GM19035 (cell line): ENCODE data around the gene CA12.
"Not testable (repeated sequence)": the region's sequence is repeated elsewhere in the genome, so short reads cannot be mapped to it uniquely, and the experiment has no call there.

Experiments
- ATAC-seq: cut with Tn5 transposase; IDR thresholded peaks from one replicate; pipeline ENCODE4 v1.9.1; 2021; ENCODE audit not compliant: unreplicated experiment

CA12 gene

DNA sequence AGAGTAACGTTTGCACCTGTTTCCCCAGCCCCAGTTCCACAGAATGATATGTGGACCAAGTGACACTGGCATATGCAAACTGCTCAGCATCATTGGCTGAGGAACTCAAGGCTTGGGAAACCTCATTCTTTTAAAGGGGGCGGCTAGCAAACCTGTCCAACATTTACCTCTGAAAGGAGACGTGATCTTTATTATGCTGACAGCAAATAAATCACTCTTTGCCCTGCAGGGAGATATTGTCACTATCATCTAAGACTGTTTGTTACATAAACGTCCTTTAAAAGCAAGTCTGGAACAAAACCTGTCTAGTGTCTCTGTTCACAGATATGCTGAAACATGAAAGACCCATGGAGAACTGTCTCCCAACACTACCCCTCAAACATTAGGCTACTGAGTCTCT is 21.5 kb downstream of the CA12 start:
- no peak for ATAC-seq

DNA sequence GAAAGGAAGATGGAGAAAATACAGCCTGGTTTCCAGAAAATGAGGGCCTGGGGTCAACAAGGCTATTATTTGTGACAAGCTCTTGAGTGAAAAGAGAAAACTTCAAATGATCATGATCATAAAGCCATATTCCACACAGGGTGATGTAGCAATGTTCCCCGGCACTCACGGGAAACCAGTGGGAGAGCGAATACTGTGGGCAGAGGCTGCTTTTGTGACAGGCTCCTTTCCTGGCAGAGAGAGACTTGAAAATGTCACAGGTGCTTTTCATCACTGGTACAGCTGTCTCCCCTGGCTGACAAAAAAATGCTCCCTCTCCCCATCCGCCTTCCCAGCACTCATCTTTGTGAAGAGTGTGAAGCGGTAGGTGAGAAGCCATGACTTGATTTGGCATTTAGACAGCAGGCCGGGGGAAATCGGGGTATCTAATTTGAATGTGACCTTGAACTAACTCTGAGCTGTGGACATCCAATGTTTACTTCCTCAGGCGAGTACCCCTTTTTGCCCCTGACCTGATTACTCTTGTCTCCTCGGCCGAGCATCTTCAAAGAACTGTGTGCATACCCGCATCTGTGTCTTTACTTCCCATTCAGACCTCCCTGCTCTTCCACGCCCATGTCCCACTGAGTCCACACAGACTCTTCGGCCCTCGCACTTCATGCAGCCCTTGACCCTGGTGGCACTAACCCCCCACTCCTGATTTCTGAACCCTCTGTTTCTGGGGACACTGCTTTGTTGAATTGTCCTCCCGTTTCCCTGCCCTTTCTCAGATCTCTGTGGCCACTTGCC is 23.2 kb downstream of the CA12 start:
- ATAC-seq = no peak

DNA sequence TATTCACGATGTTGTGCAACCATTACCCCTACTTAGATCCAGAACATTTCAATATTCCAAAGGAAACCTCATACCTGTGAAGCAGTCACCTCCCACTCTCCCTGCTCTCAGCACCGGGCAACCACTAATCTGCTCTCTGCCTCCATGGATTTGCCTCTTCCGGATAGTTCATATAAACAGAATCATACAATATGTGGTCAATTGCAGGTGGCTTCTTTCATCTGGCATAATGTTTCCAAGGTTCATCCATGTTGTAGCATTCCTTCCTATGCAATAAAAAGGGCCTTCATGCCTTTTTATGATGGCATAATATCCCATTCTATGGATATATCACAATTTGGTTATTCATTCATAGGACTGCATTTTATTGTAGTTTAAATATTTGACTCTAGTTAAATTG is 23.9 kb downstream of the CA12 start:
- ATAC-seq = no peak

DNA sequence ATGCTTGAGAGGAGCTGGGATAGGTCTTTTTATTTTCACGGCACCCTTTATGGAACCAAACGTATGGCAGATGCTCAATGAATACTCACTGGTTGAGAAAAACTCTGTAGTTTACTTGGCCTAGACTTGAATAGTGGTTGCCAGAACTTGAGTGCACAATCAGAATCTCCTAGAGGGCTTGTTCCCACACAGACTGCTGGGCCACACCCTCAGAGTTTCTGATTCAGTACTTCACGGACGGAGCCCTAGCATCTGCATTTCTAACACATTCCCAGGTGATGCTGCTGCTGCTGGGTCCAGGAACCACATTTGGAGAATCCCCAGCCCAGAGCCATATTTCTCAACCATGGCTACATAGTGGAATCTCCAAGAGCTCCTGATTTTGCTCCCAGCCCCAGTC is 24.6 kb downstream of the CA12 start:
- ATAC-seq = no peak

DNA sequence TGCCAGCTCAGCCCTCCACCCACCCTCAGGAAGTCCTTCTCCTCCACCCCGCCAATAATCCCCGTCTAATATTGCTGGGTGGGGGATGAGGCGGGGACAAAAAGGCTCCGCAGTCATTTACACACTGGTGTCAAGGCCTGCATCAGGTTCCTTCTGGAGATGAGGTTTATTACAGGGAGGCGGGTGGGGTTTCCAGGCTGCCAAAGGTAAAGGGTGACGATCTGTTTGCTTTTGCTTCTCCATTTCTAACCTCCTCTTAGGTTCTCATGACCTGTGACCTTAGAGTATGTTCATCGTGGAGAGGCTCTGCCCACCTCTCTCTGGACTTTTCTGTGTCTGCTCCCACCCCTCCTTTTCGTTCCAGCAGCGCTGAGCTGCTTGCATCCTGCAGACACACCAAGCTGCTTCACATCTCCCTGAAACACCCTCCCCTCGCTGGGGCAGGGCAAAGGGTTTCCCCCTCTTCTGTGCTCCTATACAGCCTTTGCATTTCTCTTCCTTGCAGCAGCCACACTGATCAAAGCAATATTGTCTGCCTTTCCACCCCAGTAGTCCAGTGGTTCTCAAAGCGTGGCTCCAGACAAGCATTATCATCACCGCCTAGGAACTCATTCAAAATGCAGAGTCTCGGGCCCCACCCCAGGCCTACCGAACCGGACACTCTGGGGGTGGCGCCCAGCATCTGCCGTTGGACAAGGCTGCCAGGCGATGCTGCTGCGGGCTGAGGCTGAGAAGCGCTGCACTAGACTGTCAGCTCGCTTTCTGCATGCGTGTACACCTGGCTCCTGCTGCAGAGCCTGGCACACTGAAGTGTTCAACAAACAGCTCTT is 26.6 kb downstream of the CA12 start:
- ATAC-seq = no peak

- no peak for ATAC-seq
Observed at GRCh38 chr15:63353887-63354286, 27.8 kb downstream of the CA12 start.

DNA sequence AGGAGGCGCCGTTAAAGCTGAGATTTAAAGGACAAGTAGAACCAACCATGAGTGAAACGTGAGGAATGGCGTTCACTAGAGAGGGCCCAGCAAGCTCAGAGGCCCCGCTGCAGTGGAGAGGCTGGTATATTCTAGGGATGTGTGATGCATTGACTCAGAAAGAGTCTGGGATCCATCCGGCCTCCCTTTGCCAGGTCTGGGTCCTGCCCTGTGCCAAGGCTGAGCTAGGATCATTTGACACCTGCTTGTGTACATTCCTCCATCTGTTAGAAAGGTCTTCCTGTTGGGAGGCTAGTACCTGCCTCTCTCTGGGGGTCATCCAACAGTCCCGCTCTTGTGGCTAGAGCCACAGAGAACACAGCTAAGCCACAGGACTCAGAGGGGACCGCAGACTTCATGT is 28.4 kb downstream of the CA12 start:
- ATAC-seq = no peak

DNA sequence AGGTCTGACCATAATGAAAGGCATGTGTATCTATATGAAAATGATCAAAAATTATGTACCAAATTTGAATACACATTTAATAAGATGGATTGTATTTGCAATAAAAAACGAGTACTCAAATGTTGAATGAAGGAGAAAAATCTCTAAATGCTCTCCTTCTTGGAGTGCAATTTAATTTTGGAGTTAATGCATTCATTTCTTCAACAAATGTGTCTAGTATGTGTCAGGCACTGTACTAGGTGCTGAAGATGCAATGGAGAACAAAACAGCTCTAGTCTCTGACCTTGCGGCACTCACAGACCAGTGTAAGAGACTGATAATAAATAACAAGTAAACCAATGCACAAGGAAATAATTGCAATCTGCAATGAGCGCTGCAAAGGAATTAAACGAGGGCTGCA is 28.8 kb downstream of the CA12 start:
- ATAC-seq = no peak

GRCh38 chr15:63351170-63351569 is 30.5 kb downstream of the CA12 start:
- no peak for ATAC-seq

DNA sequence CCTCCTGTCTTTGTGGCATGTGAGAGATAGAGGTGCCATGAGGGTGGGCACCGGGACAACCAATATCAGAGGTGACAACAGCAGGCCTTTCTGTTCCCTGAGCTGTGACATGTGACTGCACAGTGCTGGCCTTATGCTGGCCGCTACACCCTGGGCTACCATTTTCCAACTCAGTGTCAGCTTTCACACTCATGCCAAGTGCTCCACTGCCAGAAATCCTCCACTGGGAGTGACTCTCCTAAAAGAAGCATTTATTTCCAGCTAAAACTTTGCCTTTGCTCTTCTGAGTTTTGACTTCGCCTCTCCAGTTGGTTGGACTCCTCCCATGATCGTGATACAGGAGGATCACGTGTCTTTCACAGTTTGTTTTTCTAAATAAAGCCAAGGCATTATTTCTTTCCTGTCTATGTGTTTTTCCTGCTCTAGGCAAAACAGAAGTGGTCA is 31.4 kb downstream of the CA12 start:
- ATAC-seq = no peak

DNA sequence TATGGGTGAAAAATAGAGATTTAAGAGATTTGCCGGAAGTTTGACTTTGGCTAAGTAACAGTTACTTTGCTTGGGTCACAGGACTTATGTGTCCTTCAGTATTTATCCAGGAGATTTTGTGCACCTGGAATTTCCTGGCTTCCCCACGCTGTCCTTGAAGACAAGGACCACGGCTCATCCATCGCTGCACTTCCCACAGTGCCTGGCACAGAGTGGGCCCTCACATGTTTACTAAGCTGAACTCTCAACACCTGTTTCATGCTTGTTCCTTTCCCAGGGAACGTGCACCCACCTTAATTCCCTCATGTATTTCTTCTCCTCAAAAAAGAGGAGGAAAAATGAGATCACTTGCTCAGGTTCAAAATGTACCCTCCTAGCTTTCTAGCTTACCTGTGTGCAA is 32.0 kb downstream of the CA12 start:
- no peak for ATAC-seq

GRCh38 chr15:63349156-63349555 is 32.5 kb downstream of the CA12 start:
- no peak for ATAC-seq

DNA sequence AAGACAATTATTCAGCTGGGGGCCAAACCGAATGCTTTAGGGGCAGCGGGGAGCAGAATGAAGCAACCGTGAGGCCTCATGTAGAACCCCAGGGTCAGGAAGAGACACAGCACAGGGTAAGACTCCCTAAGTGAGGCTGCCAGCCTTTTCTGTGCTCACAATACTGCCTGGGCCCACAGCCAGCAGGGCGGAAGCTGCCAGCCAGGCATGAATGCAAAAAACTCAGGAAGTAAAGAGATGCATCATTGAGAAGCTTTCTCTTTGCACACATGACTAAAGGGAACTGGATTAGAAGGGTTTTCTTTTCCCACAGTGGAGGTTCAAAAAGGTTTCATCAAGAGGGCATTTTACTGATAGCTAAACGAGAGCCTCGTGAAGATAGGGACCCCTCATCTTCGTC is 33.3 kb downstream of the CA12 start:
- ATAC-seq = no peak

- ATAC-seq = no peak
Observed at GRCh38 chr15:63347074-63347857, 34.4 kb downstream of the CA12 start.

DNA sequence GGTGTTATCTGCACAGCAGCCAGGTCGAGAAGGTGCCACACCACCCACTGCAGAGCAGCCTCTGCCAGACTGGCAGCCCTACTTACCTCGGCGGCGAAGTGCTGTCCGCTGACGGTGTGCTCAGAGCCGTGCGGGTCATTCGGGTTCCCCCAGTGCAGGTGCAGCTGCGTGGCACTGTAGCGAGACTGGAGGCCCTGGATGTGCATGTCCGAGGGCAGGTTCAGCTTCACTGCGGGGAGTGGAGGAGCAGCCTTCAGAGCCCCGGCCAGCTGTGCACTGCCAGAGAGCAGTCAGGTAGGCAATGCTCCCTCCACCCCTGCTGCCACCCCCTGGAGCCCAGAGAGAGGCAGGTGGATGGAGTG is 36.3 kb downstream of the CA12 start:
- no peak for ATAC-seq

DNA sequence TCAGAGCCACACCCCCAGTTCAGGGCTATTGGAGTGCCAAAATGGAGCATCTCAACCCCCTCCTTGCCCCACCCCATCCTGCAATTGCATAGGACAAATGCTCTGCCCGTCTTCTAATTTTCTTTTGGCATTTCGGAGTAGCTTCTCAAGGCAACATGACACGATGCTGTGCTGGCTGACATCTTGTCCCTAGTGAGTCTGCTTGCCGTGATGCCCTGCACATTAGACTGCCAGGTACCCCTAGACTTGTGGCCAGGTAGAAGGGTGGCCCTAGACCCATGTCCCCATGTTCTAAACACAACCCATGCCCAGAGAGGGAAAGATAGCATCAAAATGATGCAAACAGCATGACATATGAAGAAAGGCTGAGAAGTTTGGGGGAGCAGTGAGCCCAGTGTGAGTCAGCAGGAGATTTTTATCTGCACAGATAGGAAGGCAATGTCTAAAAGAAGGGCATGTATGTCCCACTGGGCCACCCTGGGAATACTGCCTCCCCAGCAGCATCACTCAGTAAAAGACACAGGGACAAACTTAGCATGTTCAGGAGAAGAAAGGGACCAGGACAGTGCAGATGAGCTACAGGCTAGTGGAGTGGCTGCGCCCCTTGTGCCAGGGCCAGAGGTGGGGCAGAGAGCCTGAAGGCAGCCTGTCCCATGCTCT is 36.8 kb downstream of the CA12 start:
- no peak for ATAC-seq

- not testable (repeated sequence) for ATAC-seq
Observed at GRCh38 chr15:63342996-63343562, 38.6 kb downstream of the CA12 start.

GRCh38 chr15:63341898-63342297 is 39.7 kb downstream of the CA12 start:
- no peak for ATAC-seq

GRCh38 chr15:63340878-63341277 is 40.8 kb downstream of the CA12 start:
- ATAC-seq = no peak

DNA sequence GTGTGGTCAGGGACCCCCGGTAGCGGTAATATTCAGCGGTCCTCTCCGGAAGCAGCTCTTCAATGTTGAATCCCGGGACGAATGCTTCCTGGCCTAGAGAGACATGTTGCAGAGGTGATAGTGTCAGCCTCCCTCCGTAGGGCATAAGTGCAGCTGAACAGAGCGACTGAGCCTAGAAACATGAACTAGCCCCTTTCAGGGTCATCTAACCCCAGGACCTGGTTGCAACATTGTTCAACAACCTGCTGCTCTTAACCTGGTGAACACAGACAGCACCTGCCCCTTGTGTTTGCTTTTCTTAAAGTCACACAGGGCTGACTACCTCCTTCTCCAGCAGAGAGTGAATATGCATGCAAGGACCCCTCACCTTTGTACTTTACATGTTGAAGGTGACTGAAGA is 41.3 kb downstream of the CA12 start:
- ATAC-seq = no peak

DNA sequence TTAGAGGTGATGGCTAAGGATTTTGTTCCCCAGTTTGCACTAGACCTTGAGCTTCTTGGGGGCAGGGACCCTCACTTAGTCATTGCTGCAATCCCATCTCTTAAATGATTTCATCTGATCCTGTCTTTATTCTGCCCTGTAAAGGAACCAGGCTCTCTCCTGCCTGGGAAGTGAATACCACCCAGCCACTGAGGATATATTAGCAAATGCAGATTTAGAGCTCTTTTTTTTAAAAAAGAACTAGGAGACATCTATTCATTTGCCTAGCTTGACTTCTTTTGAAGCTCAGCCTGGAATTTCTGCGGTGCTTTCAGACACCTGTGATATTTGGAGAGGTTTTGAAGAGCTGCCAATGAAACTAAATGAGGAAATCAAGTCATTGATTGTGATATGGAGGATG is 41.8 kb downstream of the CA12 start:
- no peak for ATAC-seq
